Chondrocyte (in vitro differentiated cells): Measurements from ENCODE around the gene ARHGAP5. TPM values are rescaled to one million over a fixed set of nuclear protein-coding genes. Genes with fewer than 3 reads are reported as not detected.

Source experiments
- DNase-seq: peaks from one replicate; pipeline ENCODE4 v3.0.0; 2021; ENCODE audit warnings: mixed read lengths, low spot score
- H3K27ac Mint-ChIP-seq: one replicate; pipeline ENCODE4 v1.8.0; 2021; ENCODE audit warnings: mild to moderate bottlenecking, moderate library complexity, mixed read lengths; ENCODE audit not compliant: unreplicated experiment
- H3K27me3 Mint-ChIP-seq: 2 replicates; pipeline ENCODE4 v1.8.0; 2021; ENCODE audit warnings: low read depth, mixed read lengths
- H3K36me3 Mint-ChIP-seq: 2 replicates; pipeline ENCODE4 v1.8.0; 2021; ENCODE audit warnings: low read depth, mixed read lengths
- H3K4me1 Mint-ChIP-seq: 2 replicates; pipeline ENCODE4 v1.8.0; 2021; ENCODE audit warnings: low read depth, mild to moderate bottlenecking, mixed read lengths
- H3K4me3 Mint-ChIP-seq: one replicate; pipeline ENCODE4 v1.8.0; 2021; ENCODE audit warnings: mild to moderate bottlenecking, moderate library complexity, mixed read lengths; ENCODE audit not compliant: unreplicated experiment
- H3K9me3 Mint-ChIP-seq: 2 replicates; pipeline ENCODE4 v1.8.0; 2021; ENCODE audit warnings: low read depth, mixed read lengths
- CTCF ChIP-seq: fragments of 200-600 bp; sonication (generic); IDR thresholded peaks from 2 replicates; pipeline ENCODE4 v1.5.0; 2021; ENCODE audit warnings: antibody characterized with exemption, mild to moderate bottlenecking, moderate library complexity
- total RNA-seq: library from RNA; stranded (reverse); gene quantifications from 3 replicates; pipeline ENCODE4 v1.2.1, GENCODE V29; 2021

The ARHGAP5 gene
- total RNA-seq, 1 donor from 2014 or later: 82.8 TPM

- peaks cover 12% of the 10 kb centered on the region for H3K4me1 Mint-ChIP-seq
- H3K9me3 Mint-ChIP-seq: peaks cover 12% of the 10 kb centered on the region
- peaks cover 29% of the 10 kb centered on the region for H3K36me3 Mint-ChIP-seq
- H3K27ac Mint-ChIP-seq: no peak overlapping the region
- H3K4me3 Mint-ChIP-seq: no peak overlapping the region
- H3K27me3 Mint-ChIP-seq: no peaks in the 10 kb centered on the region
- DNase-seq: no peak
- TF ChIP-seq CTCF: no peak
Measured at GRCh38 chr14:32137892-32138291, 60.8 kb downstream of the ARHGAP5 start.

GRCh38 chr14:32142341-32142740, 65.2 kb downstream of the ARHGAP5 start:
- Mint-ChIP-seq H3K4me1 (peaks cover 3% of the 10 kb centered on the region), H3K36me3 (peaks cover 28% of the 10 kb centered on the region), H3K27ac (no peak overlapping the region), H3K27me3 (no peaks in the 10 kb centered on the region), H3K9me3 (peaks cover 5% of the 10 kb centered on the region), H3K4me3 (no peak overlapping the region)
- no peak for DNase-seq
- TF ChIP-seq CTCF: no peak

- no peak for TF ChIP-seq CTCF
- Mint-ChIP-seq H3K36me3 (peaks cover 25% of the 10 kb centered on the region), H3K4me1 (peaks cover 3% of the 10 kb centered on the region), H3K27ac (no peak overlapping the region), H3K27me3 (no peaks in the 10 kb centered on the region), H3K4me3 (no peak overlapping the region), H3K9me3 (peaks cover 4% of the 10 kb centered on the region)
- no peak for DNase-seq
Measured at GRCh38 chr14:32142754-32143437, 65.8 kb downstream of the ARHGAP5 start.

GRCh38 chr14:32150392-32150791, 73.3 kb downstream of the ARHGAP5 start:
- H3K27me3 Mint-ChIP-seq: no peaks in the 10 kb centered on the region
- H3K4me1 Mint-ChIP-seq: no peaks in the 10 kb centered on the region
- H3K27ac Mint-ChIP-seq: no peak overlapping the region
- no peaks in the 10 kb centered on the region for H3K9me3 Mint-ChIP-seq
- H3K4me3 Mint-ChIP-seq: no peak overlapping the region
- H3K36me3 Mint-ChIP-seq: peaks cover 25% of the 10 kb centered on the region
- TF ChIP-seq CTCF: no peak
- DNase-seq: no peak

- no peaks in the 10 kb centered on the region for H3K4me1 Mint-ChIP-seq
- H3K4me3 Mint-ChIP-seq: no peak overlapping the region
- peaks cover 3% of the 10 kb centered on the region for H3K36me3 Mint-ChIP-seq
- no peaks in the 10 kb centered on the region for H3K27me3 Mint-ChIP-seq
- DNase-seq: no peak
- no peak overlapping the region for H3K27ac Mint-ChIP-seq
- TF ChIP-seq CTCF: no peak
- H3K9me3 Mint-ChIP-seq: peaks cover 14% of the 10 kb centered on the region
Measured at GRCh38 chr14:32166029-32166428, 88.9 kb downstream of the ARHGAP5 start.
